Measurements from ENCODE around the gene ENAH.

The ENAH gene

DNA sequence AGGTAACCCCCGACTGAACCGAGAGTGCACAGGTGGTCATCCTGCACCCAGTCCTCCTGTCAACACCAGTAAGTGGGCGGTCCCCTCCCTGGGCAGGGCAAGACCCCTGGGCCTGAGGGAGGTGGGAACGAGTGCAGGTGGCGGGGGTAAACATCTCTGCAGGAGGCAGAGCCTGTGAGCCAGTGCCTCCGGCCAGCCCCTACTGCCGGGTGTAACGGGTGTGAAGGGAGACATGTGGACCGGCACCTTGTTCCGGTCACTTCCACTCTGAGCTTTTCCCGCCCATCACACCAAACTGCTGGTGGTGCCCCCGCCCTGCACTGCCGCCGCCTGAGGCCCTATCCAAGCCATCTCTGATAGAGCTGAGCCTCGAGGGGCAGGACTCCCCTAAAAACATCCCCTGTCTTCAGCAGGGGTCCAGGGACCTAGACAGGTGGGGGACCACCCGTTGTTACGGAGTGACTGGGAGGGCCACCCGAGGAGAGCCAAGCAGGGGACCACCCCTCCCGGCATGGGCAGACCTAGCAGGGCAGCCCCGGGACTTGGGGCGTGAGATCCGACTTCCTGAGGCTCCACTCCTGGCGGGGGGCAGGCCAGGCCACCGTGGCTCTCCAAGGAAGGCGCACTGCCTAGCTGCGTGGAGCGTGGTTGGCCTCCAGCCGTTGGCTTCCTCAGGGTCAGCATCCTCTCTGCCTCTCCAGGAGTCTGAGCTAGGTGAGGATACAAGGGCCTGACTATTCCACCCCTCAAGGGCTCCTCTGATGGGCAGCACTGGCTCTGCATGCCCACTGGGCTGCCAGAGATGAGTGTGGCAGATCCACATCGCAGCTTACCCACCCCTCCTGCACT lies 181.2 kb downstream of the ENAH start:
- DNase-seq (ENCODE audit: low spot score) = no peak

DNA sequence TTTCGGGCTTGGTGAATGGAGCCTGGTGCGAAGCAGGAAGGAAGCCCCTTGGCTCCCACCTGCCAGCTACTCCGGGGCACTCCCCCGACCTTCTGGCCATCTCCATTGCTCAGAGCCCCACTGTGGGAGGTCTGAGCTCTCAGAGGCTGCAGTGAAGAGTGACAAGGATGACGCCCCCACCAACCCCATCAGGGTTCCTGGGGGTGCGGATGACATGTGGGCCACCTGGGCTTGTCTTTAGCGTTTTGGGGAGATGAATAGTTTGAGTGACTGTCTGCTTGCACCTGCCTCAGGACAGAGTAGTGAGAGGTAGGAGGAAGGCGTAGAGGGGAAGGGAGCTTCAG lies 181.8 kb downstream of the ENAH start:
- DNase-seq (ENCODE audit: low spot score) = no peak

DNA sequence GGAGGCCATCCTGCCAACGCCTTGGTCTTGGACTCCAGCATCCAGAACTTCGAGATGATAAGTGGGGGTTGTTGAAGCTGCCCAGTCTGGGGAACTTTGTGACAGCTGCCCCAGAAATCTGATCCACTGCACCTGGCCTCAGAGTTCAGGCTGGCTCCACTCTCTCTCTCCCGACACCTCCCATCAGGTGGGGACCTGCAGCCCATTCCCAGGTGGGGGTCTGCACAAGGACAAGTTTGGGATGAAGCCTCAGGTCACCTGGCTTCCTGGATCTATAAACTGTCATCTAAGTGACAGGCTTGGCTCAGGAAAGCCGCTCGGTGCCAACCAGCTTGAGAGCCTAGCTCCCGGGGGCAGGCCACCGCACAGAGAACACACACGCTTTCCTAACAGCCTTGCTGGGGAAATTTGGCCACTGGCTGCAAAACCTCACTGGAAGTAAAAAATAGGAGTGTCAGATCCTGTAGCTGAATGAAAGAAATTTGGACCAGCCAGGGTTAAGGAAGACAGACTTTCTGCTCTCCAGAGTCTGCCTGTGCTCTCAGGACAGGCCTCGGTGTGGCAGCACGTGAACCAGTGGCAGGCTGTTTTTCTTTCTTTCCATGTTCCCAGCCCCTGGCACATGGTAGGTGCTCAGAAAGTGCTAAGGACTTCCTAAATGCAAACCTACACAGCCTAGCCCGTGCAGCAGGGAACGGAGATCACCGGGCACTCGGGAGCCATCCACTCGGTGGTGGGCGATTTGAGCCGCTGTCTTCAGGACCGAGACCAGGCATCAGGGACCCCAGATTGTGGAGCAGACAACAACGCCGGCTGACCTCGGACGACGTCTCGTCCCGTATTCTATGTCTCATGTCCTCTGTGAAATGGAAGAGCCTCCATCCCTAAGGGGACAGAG lies 182.5 kb downstream of the ENAH start:
- no peak for DNase-seq (ENCODE audit: low spot score)

DNA sequence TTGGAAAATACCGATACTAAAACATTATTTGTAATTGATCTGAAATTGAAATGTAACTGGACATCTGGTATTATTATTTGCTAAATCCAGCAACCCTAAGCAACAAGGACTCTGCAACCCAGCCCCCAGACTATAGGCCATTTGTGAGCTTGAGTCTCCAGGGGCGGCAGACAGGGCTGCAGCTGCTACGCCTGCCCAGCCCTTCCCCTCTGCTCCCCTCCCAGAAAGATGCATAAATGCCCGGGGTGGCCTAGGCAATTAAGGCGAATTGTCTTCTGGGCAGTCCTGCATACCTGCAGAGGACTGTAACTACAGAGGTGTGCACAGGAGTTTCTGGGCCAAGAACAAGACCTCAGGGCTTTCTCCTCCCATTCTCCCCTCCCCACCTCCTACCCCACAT lies 183.9 kb downstream of the ENAH start:
- no peak for DNase-seq (ENCODE audit: low spot score)

DNA sequence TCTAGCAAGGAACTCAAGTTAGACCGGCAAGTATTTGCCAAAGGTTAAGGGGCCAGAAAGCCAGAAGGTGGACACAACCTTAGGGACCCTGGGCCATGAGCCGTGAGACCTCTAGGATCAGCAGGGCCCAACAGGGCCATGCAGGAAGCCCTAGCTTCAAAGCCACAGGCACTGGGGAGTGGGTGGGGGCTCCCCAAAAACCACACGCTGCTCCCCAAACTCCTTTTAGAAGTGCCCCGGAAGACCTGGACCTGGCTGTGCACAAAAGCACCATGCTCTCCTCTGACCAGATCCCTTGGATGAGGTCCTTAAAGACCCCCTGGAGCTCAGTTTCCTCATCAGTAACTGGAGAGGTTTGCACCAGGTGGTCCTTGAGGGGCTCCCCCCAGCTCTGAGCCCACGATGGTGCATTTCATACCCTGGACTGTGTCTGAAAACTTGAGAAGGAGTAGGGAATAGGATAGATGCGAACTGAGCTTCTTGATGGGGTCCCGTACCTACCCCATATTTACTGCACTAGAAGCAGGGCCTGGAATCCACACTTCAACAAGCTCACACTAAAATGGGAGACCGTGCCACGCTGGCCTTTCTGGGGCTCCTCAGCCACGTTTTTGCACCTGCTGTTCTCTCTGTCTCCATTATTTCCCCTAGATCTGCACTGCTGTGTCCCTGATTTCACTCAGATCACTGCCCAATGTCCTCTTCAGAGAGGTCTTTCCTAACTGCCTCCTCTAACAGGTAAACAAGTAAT lies 184.5 kb downstream of the ENAH start:
- DNase-seq (ENCODE audit: low spot score) = no peak

- no peak for DNase-seq (ENCODE audit: low spot score)
These were observed 185.5 kb downstream of the ENAH start for GRCh38 chr1:225467193-225468020.

GRCh38 chr1:225466848-225467192 lies 186.1 kb downstream of the ENAH start:
- DNase-seq (ENCODE audit: low spot score) = no peak

- DNase-seq (ENCODE audit: low spot score) = no peak
These were observed 187.0 kb downstream of the ENAH start for GRCh38 chr1:225465793-225466517.

GRCh38 chr1:225464851-225465792 lies 187.8 kb downstream of the ENAH start:
- no peak for DNase-seq (ENCODE audit: low spot score)

DNA sequence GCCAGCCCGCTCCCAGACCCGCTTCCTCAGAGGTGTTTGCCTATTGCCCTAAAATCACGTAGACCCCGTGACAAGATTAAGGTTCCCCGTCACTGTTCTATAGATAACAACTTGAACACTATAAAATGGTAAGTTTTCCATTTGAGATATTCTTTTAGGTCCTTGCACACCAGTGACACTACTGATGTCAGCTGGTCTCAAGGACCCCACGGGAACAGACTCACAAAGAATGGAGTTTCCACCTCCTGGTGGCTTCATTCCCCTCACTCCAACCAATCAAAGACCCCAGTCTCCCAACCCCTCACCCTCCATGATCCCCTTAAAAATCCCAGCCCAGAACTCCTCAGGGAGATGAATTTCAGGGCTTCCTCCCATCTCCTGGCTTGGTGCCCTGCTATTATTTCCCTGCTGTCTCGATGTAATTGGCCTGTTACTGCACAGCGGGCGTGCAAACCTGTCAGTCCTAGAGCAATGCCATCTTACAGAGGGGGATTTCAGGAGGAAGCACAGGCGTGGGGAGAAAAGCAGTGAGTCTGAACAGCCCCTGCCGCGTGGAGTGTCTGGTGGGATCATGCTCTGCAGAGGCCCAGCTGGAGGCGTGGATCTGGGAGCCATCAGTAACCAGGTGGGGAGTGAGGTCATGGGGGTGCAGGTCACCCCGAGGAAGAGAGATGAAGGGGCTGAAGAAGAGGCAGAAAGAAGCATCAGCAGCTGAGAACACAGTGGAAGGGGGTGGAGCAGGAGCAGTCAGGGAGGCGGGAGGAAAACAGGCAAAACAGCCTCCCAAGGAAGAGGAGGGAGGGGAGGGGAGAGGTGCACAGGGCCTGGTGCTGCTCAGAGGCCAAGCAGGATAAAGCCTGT lies 190.0 kb downstream of the ENAH start:
- no peak for DNase-seq (ENCODE audit: low spot score)

DNA sequence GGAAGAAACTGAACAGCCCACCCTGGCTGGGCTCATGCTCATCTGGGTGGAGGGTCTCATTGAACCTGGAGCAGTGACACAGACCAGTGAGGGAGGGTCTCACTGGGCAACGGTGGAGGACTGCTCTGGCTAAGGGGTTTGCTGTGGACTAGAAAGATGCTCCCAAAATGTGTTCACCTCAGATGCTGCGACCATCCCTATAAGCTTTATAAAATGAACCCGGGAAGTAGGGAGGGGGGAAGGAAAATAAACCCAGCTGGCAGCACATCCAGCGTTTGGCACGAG lies 190.6 kb downstream of the ENAH start:
- no peak for DNase-seq (ENCODE audit: low spot score)

GRCh38 chr1:225461533-225462428 lies 191.1 kb downstream of the ENAH start:
- DNase-seq (ENCODE audit: low spot score) = no peak

GRCh38 chr1:225460737-225461532 lies 192.0 kb downstream of the ENAH start:
- no peak for DNase-seq (ENCODE audit: low spot score)

- DNase-seq (ENCODE audit: low spot score) = no peak
These were observed 192.7 kb downstream of the ENAH start for GRCh38 chr1:225460021-225460736.

DNA sequence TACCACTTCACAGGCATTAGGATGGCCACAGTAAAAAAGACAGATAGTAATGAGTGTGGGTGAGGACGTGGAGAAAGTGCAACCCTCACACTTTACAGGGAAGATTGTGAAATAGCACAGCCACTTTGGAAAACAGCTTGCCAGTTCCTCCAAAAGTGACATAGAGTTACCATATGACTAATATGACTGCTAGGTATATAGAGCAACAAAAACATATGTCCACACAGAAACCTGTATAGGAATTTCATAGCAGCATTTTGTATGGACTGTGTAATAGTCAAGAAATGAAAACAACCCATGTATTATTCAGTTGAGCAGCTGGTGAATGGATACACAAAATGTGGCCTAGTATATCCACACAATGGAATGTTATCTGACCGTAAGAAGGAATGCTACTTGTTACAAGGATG lies 194.7 kb downstream of the ENAH start:
- no peak for DNase-seq (ENCODE audit: low spot score)

- DNase-seq (ENCODE audit: low spot score) = no peak
These were observed 198.2 kb downstream of the ENAH start for GRCh38 chr1:225454733-225455132.

All from globus pallidus (tissue), 1 donor.